ENCODE data around the gene PDZD2.
A peak's percentile ranks its signal among the peaks of the same experiment; 100 is the strongest.

Gene PDZD2

GRCh38 chr5:31941151-31941755, 302.3 kb downstream of the PDZD2 start:
- no peak for DNase-seq

- DNase-seq: no peak
Observed at GRCh38 chr5:31942546-31942945, 303.6 kb downstream of the PDZD2 start.

DNA sequence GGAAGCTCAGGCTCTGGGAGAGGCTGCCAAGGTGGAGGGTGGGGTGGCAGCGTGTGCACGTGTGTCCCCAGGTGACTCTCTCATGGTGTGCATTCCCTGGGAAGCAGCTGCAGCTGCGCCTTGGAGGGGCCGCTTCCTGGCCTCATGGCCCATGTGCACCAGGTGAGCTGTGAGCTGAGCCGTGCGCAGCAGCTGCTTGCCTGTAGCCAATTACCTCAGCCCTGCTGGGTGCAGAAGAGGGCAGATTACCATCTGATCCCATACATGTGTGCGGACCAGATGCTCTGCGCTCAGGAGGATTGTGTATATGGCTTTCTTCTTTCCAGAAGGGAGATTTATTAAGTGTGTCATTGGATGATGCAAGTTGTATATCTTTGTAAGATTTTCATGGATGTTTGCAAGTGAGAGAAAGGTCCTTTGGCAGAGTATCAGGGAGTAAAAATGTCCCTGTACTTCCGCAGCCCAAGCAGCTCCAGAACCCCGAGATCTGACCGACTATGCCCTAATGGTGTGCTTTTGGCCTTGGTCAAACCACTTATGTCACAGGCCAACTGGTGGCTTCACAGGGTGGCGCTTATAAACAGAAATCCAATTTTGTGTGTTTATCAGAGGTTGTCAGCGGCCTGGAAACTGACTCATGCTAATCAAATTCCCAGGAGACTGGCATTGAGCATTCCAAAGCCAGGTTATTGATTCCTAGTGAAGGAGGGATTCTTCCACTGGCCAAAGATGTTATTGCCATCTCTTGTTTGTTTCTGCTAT, 305.9 kb downstream of the PDZD2 start:
- DNase-seq: no peak

DNA sequence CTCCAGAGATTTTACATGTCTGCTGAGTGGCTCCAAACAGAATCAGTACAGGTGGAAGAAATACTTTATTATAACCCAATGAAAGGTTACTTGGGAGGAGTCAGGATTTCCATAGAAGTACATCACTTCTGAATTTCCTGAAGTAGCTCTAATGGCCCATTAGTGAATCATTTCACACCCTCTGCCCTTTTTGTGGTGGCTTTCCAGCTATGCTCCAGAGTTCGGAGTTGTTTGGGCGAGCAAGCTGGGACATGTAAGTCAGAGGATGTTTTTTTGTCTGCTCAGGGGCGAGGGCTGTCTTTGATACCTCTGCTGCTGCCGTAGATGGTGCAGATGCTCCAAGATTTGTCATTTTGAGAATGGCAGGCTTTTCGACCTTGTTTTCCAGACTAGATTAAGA, 309.1 kb downstream of the PDZD2 start:
- no peak for DNase-seq

GRCh38 chr5:31952067-31952466, 313.1 kb downstream of the PDZD2 start:
- DNase-seq: no peak

GRCh38 chr5:31954091-31954490, 315.2 kb downstream of the PDZD2 start:
- DNase-seq: no peak

DNA sequence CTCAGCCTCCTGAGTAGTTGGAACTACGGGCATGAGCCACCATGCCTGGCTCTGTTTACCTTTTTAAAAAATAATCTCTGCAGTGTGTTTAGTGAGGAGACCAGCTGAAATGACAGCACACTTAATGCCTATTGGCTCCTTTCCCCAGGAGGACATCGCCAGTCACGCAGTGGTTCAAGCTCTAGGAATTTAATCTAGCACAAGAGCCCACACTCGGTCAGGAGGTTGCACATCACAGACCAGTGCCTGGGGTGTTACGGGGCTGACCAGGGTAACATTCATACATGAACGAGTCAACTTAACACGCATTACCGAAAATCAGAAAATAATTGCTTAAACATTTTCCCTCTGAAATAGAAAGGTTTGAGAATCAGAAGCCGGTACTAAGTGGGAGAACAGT, 318.2 kb downstream of the PDZD2 start:
- DNase-seq: no peak

- DNase-seq: no peak
Observed at GRCh38 chr5:31962351-31962751, 323.4 kb downstream of the PDZD2 start.

- no peak for DNase-seq
Observed at GRCh38 chr5:31962871-31963307, 324.0 kb downstream of the PDZD2 start.

DNA sequence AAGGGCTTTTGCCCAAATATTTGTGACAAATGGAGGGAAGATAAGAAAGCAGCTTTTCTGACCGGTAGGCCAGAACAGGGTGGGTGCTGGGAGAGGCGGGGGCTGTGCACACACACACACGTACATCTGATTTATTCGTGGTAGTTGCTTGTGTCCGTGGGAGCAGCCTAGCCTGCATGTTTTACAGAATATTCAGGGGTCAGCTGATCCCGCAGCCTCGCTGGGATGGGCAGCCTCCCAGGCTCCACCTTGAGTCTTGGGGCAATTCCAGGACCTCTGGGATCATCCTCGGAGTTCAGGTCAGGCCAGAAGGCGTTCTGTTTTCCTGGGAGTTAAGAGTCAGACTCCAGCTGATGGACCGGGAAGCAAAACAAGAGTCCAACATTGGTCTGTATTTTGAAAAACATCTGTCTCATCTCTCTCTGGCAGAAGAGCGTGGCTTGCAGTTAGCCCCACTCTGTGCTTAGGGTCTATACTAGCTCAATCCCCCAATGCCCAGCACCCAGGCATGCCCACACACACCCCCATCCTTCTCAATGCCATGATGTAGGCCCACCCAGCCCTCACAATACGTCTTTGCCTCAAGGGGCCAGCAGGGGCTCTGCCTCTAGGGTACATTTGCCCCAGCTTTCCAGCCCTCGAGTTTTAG, 324.6 kb downstream of the PDZD2 start:
- DNase-seq: no peak

GRCh38 chr5:31964007-31964360, 325.1 kb downstream of the PDZD2 start:
- no peak for DNase-seq

DNA sequence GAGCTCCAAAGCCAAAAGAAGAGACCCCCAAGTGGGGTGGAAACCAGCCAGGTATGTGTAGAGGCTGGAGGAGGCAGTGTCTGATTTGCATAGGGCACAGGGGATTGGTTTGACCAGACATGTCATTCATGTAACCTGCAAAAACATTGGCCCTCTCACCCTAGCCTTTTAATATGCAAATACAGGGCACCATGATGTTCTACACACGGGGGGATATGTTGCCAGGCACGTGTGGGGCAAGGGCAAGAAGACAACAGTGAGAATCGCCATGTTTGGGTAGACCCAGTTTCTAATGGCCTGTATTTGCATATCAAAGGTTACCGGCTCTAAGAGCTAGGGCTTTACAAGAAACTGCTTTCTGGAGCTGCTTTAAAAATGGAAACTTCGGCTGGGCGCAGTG, 326.3 kb downstream of the PDZD2 start:
- no peak for DNase-seq

- no peak for DNase-seq
Observed at GRCh38 chr5:31966936-31967335, 328.0 kb downstream of the PDZD2 start.

- no peak for DNase-seq
Observed at GRCh38 chr5:31967461-31967860, 328.5 kb downstream of the PDZD2 start.

GRCh38 chr5:31972558-31972957, 333.6 kb downstream of the PDZD2 start:
- no peak for DNase-seq

GRCh38 chr5:31975189-31975612, 336.3 kb downstream of the PDZD2 start:
- peak; percentile 3 for DNase-seq

DNA sequence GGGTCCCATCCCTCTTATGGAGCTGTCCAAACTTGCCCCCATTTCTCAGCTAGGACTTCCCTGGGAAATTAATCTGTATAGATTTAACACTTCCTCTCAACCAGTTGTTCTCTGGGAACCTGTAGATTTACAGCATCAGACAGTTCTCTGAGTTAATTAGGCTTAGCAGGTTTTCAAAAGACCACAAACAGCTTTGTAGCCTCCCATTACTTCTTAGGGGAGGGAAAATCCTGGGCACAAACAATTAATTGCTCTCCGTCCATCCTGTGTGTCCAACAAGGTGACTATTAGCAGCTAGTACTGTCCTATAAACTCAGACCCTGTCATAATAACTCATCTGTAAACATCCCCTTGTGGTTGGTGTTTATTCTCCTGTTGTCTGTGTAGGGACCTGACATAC, 337.2 kb downstream of the PDZD2 start:
- no peak for DNase-seq

DNA sequence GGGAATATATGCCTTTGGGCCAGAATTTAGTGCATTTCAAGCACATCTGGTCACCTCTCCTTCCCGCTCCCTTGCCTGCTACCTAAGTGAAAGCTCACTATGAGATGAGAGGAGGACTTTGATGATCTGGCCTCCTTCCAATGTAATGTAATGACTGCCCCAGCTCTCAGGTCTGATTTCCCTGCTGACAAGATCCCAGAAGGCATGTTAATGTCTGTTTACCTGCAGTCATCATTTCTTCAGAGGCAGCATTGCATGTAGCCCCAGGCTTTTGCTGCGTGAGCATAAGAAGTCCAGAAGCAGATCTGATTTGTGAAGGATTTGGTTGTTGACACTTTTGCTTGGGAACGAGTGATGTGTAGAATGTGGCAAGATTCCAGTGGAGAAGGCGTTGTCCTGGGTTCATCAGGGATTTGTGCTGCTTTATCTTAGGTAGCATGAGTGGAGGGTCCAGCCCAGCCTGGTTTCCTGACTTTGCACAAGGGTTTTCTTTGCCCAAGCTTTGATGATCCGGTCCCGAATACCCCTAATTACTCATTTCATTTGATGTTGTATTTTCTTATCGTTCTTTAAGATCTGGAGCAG, 342.5 kb downstream of the PDZD2 start:
- DNase-seq: no peak

DNA sequence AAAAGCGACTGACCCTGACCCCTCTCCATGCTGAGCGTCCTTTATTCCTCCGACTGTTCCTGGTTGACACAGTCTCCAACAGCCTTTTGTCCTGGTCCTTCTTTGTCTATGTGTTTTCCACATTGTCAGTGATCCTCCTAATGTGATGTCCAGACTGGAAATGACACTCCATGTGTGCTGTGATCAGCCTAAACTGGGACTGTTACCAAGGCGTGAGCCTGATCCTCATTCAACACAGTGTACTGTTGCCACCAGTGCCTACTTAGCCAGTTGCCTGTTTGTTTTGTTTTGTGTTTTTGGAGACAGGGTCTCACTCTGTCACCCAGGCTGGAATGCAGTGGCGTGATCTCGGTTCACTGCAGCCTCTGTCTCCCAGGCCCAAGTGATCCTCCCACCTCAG, 343.1 kb downstream of the PDZD2 start:
- DNase-seq: no peak

GRCh38 chr5:31982621-31983020, 343.7 kb downstream of the PDZD2 start:
- DNase-seq: no peak

- DNase-seq: no peak
Observed at GRCh38 chr5:31983851-31984250, 344.9 kb downstream of the PDZD2 start.

GRCh38 chr5:31984691-31985090, 345.8 kb downstream of the PDZD2 start:
- DNase-seq: no peak

DNA sequence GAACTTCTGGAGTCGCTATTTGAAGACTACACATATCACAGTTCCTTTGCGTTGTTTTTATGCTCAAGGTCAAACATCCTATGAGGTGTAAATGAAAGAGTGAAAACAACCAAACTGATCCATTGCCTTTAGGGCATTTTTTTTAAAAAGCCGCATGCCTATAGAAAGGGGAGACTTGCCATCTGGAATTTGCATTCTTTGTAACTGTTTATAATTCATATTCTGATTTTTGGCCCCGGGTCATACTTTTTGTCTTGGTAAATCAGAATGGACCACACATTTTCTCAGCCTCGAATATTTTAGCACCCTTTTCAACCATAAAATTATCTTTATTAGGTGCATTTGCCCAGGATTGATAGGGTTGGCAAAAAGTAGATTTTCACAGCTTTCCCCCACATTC, 347.2 kb downstream of the PDZD2 start:
- no peak for DNase-seq
